GM18499 (cell line): ENCODE data around the gene SECTM1.

ENCODE experiments used
- ATAC-seq: cut with Tn5 transposase; IDR thresholded peaks from one replicate; pipeline ENCODE4 v1.9.1; 2021; ENCODE audit warnings: moderate number of reproducible peaks; ENCODE audit not compliant: insufficient read depth, unreplicated experiment

The SECTM1 gene

DNA sequence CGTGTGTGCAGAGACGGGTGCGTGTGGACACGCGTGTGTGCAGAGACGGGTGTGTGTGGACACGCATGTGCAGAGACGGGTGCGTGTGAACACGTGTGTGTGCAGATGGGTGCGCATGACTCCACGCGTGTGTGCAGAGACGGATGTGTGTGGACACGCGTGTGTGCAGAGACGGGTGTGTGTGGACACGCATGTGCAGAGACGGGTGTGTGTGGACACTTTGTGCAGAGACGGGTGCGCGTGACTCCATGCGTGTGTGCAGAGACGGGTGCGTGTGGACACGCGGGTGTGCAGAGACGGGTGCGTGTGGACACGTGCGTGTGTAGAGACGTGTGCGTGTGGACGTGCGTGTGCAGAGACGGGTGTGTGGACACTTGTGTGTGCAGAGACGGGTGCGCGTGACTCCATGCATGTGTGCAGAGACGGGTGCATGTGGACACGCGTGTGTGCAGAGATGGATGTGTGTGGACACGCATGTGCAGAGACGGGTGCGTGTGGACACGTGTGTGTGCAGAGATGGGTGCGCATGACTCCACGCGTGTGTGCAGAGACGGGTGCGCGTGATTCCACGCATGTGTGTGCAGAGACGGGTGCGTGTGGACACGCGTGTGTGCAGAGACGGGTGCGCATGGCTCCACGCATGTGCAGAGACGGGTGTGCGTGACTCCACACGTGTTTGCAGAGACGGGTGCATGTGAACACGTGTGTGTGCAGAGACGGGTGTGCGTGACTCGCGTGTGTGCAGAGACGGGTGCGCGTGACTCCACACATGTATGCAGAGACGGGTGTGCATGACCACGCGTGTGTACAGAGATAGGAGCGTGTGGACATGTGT lies 14.6 kb downstream of the SECTM1 start:
- no peak for ATAC-seq

DNA sequence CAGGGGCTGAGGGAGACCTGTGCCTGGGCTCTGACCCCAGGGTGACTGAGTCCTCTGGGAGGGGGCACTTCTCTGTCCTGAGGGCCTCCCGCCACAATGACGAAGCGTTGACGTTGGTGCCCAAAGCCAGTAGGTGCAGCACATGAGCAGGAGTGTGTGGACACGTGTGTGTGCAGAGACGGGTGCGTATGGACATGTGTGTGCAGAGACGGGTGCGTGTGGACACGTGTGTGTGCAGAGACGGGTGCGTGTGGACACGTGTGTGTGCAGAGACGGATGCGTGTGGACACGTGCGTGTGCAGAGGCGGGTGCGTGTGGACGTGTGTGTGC lies 15.4 kb downstream of the SECTM1 start:
- no peak for ATAC-seq

DNA sequence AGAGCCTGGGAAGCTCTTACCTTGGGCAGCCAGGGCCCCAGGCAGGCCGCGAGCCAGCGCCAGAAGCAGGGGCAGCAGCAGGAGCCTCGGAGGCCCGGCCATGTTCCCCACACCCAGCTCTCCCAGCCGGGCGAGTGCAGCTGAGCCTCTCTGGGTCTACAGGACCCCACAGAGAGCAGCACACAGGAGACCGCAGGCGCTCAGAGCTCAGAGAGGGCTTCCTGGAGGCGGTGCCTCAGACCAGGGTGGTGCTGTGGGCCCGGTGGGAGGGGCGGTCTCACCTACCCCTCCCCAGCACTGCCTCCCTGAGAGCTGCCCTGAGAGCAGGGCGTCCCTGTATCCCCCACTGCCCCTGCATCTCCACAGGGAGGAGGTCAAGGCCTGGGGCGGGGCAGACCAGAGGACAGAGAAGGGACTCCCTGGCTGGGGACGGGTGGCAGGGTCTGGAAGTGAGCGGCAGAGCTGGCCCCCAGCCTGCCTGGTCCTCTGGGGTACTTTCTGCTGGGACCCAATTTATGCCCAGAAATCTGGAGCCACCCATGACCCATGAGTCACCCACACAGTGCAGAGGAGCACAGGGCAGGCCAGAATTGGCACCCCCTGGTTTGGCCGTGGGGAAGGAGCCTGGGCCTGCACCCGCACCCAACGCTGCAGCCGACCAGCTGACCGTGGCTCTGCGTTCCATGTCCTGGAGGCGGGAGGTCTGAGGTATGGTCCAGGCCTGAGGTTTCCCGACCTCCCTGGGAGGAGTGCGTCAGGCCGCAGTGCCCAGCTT lies 16.0 kb downstream of the SECTM1 start, which contains the start of gene CD7:
TSS of gene CD7 (minus strand) at position 215 of the 775 bp plus-strand sequence. CDS start at position 102, 113 bp downstream.
- ATAC-seq, result no peak

DNA sequence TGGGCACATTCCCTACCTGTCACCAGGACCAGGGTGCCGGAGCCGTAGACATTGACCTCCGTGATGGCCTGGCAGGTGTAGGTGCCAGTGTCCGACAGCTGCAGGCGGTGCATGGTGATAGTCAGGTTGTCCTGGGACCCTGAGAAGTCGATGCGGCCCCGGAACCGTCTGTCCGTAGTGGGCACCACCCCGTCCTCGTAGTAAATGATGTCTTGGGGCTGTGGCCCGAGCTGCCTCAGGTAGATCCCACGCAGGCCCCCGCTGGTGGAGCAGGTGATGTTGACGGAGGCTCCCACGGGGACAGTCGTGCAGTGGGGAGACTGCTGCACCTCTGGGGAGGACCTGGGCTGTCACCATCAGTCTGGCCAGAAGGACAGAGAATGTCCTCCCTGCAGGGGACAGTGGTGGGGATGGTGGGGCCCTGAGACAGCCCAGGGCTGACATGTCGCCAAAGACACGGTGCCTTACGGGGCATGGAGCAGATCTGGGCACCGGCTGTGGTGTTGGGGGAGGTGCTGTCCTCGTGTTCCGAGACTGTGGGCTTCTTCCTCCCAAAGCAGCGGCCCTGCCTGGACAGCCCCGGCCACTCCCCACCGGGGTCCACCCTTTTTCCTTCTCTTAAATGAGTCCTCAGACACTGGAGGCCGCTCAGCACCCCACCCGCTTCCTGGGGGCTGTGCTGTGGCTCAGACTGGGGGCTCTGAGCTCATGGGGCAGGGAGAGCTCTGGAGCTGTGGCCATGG lies 16.7 kb downstream of the SECTM1 start:
- no peak for ATAC-seq

DNA sequence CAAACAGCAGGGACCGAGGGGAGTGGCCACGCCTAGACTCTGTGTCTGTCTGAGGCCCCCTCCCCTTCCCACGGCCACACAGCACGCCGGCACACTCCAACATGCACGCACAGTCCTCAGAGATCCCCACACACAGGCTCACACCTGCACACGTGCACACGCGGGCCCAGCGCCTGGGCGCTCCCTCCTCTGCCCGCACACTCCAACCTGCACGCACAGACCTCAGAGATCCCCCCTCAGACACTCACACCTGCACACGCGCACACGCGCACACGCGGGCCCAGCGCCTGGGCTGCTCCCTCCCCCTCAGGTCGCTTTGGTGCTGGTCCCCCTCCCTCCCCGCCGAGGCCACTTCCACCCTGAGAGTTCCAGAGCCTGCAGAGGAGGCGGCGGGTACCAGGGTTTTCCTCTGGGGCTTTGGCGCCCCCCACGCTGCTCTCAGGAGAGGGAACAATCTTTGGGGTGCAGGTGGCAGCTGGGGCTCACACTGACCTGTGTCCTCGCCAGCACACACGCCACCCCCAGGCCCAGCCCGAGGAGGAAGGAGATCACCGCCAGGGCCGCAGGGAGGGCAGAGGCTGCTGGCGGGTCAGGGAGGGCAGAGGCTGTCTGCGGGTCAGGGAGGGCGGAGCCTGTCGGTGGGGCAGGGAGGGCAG lies 17.7 kb downstream of the SECTM1 start:
- ATAC-seq, result no peak

DNA sequence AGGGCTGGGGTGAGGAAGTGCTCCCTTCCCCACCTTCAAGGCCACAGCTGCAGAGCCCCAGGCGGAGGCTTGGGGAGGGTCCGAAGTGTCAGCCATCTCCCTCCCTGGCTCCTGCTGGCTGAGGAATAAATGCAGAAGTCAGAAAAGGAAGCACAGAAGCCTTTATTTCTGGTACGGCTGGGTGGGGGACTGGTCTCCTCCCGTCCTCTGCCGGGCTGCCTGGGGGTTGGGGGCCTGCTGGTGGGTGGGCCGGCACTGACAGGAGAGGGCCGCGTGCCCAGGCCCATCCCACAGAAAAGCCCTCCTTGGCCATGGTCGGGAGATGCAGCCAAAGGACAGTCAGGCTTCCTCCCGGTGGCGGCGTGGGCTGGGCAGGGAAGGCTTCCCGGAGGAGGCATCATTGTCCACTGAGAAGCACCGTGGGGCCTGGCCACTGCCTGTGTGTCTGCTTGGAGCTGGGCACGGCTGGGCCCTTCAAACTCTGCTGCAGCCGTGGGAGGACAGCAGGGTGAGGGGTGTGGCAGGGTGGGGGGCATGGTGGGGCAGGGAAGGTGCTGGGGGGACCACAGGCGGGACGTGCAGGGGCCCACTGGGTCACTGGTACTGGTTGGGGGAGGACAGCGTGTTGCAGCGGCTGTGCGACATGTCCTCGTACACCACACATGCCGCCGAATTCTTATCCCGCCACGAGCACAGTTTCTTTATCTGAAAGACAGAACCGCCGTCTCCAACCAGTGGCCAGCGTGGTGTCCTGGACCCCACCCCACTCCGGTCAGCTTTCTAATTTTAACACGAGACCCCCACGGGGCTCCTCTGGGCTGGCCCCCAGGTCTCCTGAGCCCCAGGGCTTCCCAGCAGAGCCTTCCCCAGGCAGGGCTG lies 18.6 kb downstream of the SECTM1 start:
- ATAC-seq, result no peak

DNA sequence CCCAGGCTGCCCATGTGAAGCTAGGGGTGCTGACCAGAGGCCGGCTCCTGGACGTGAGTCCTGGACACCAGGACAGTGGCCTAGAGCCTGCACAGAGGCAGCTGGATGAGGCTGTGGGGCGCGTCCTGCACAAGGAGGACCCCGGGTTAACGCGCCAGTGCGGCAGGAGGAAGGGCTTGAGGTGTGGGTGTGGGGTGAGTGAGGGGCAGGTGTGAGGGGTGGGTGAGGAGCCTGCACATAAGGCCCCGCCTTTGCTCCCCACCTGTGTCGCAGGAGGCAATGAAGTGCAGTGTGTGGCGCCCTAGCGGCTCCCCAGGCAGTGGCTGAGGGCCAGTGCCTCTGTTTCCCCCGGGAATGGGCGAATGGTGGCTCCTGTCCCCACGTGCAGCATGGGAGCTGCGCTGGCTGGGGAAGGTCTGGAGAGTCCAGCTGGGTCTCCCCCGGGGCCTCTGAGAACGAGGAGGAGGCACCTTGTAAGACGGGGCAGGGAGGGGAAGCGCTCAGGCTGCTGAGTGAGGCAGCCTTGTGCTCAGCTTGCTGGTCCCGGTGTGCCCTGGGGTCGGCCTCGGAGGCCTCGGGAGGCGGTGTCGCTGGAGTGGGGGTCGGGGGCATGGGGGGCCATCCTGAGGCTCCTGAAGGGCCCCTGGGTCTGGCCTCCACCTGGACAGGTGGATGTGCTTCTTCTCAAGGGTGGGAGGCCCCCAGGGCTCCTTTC lies 19.4 kb downstream of the SECTM1 start:
- ATAC-seq, result no peak

DNA sequence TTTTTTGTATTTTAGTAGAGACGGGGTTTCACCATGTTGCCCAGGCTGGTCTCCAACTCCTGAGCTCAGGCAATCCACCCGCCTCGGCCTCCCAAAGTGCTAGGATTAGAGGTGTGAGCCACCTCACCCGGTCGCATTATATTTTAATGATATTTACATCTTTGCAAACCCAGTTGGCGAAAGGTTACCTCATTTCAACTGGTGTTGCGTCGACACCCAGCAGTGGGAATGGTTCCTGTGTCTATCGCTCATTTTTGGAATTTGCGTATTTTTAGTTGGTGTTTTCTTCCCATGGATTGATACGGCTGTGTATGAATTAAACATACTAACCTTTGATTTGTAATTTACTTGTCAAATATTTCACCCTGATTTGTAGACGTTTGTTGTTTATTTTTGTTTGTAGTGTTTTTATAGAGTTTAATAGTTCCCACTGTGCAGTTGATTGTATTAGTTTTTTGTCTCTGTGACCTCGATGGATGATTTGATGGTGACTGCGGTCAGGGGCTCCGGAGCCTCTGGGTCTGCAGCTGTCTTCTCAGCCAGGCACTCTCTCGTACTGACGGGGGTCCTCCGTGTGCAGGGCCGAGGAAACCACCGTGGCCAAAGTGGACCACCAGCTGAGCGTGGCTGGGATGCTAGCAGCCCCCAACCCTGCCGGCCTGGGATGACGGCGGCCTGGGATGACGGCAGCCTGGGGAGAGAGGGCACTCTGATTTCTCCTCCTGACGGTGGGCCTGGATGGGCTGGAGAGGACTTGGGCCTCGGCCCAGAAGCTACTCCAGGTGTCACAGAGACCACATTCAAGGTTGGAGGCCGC lies 20.2 kb downstream of the SECTM1 start:
- ATAC-seq, result no peak

DNA sequence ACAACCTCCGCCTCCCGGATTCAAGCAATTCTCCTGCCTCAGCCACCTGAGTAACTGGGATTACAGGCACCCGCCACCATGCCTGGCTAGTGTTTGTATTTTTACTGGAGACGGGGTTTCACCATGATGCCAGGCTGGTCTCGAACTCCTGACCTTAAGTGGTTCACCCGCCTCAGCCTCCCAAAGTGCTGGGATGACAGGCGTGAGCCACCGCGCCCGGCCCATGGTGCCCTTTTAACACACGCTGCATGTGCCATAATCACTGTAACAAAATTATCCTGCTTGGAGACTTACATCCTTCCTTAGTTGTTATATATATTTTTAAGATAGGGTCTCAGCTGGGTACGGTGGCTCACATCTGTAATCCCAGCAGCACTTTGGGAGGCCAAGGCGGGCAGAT lies 21.6 kb downstream of the SECTM1 start:
- no peak for ATAC-seq

DNA sequence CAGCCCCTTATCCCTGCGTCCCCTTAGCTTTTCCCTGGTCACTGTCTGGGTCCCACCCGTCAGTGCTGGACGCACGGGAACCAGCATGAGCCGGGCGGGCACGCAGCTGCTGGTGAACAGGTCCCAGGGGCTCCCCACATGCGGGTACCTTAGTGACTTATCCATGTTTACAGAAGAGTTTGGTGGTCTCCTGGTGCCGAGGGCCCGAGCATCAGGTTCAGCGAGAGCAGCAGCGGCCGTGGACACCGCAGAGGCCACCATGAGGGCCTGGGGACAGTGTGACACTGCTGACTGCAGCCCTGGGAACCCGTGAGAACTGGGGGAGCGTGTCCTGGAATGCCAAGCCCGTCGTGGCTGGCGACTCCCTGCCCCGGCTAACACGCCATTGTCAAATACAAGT lies 22.7 kb downstream of the SECTM1 start:
- no peak for ATAC-seq

DNA sequence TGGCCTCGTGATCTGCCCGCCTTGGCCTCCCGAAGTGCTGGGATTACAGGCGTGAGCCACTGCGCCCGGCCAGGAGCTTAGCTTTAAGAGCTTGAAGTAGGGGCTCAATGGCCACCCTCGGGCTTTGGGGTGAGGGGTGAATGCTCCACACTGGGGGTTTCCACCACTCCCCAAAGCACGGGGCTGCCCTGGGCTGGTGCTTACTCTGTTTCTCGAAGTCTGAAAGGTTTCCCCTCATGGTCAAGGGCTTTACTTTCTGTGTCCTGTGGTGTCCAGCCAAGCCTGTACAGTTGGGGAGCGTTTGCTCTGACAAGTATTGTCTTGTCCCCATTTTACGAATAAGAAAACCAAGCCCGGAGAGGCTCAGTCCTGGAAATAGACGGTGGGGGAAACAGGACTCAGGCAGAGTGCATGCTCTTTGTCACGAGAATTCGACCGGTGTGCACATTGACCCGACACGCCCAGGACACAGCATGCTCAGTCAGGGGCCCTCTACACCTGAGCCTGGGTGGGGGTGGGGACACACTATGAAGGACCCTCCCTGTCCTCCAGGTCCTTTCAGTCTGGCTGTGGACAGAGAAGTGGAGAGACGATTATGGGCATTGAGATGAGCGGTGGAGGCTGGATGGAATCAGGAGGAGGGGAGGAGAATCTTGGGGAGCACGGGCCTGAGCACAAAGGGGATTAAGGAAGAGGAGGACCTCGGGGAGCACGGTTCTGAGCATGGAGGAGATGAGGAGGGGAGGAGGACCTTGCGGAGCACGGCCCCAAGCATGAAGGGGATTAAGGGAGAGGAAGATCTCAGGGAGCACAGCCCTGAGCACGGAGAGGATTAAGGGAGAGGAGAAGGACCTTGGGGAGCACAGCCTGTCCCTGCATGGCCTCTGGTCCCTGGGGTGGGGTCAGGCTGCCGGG lies 23.7 kb downstream of the SECTM1 start:
- no peak for ATAC-seq

DNA sequence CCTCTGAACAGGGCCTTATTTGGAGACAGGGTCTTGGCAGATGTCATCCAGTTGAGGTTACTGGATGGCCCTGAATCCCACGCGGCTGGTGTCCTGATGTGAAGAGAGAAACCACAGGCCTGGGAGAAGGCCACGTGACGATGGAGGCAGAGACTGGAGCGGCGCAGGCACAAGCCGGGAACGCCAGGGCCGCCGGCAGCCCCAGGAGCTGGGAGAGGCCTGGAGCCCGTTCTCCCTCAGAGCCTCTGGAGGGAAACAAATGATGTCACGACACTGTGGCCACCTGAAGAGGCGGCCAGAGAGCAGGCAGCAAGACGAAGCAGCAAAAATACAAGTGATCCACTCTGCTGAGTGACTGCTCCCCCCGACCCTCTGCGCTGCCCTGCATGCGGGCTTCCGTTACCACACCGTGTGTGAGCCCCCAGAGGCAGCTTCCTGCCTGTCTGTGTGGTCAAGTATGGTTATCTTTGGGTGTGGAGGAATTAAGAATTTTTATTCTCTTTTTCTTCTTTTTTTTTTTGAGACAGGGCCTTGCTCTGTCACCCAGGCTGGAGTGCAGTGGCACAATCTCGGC lies 27.8 kb downstream of the SECTM1 start:
- ATAC-seq, result no peak

DNA sequence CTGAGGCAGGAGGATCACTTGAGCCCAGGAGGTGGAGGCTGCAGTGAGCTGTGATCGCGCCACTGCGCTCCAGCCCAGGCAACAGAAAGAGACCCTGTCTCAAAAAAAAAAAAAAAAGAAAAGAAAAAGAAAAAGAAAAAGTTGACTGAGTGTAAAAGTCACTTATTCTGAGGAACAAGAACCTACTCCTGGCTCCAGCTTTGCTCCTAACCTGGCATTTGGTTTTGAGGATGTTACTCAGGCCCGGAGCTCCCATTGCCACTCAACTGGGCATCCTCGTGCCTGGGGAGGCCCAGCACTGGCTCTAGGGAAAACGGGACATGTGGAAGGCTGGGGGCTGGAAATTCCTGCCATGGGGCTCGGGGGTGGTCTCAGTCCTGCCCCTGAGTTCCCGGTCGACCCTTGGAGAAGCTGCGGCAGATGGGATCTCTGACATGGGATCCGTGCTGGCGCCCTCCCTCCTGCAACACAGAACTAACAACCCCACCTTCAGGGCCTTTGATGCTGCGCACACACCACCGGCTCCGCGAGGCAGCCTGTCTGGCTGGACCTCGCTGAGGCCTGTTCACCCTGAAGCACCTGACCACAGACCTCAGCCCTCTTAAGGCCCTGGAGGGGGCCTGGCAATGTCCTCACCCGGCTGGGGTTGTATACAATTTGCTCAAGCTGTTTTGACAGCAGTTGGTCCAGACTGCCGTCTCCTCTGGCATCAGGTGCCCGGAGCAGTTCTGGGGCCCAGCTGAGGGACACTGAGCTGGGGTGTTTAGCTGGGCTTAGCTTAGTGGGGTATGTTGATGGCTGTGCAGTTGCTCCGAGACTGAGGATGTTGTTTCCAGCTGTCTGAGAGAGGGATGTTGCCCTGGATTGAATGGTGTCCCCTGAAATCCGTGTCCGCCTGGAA lies 28.5 kb downstream of the SECTM1 start:
- no peak for ATAC-seq

DNA sequence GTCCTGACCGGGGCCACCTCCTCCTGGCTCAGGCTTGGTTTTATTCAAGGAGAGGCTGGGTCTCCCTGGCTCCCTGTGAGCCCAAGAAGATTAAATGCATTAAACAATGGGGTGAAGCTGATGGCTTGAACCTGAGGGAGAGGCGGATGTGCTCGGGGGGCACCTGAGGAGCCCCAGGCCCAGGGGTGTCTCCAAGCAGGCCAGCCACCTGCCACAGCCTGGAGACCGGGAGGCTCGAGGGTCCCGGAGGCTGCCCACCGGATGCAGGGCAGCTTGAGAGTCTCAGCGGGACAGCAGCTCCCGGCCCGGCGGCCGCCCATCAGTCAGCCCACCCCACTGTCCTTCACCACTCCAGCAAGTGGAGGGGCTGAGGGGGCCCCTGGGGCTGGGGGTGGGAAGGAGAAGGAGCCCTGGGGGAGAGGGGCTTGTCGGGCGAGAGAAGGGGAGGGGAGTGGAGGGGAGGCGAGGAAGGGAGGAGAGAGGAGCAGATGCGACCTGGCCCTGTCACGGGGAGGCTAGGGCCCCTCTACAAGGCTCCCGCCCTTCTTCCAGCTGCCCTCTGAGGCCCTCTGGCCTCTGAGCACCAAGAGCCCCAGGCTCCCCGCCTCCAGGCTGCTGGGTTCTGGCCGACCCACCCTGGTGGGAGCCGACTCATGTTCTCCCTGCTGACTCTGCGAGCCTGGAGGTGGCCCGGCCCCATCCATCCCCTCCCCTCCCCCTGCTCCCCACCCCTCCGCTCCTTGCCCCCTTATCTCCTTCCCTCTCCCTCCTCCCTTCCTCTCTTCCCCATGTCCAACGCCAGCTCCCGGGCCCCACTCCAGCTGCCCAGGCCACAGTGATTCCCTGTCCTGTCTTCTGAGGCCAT lies 29.4 kb downstream of the SECTM1 start:
- no peak for ATAC-seq
